GM18907 (cell line): ENCODE data around the gene TBX4.

ENCODE experiments used
- ATAC-seq: cut with Tn5 transposase; IDR thresholded peaks from one replicate; pipeline ENCODE4 v1.9.1; 2021; ENCODE audit warnings: mild to moderate bottlenecking, moderate library complexity; ENCODE audit not compliant: unreplicated experiment

The TBX4 gene

GRCh38 chr17:61453566-61454380, 1.6 kb downstream of the TBX4 start:
- ATAC-seq = no peak

GRCh38 chr17:61454381-61455323, 2.4 kb downstream of the TBX4 start:
- no peak for ATAC-seq

- ATAC-seq = no peak
Observed at GRCh38 chr17:61455324-61456060, 3.3 kb downstream of the TBX4 start.

- ATAC-seq = no peak
Observed at GRCh38 chr17:61456061-61456681, 3.9 kb downstream of the TBX4 start.

- ATAC-seq = no peak
Observed at GRCh38 chr17:61456688-61457225, 4.5 kb downstream of the TBX4 start.

- ATAC-seq = no peak
Observed at GRCh38 chr17:61457226-61457983, 5.2 kb downstream of the TBX4 start.

GRCh38 chr17:61458000-61458399, 5.8 kb downstream of the TBX4 start:
- no peak for ATAC-seq

GRCh38 chr17:61458421-61459141, 6.4 kb downstream of the TBX4 start:
- no peak for ATAC-seq

- no peak for ATAC-seq
Observed at GRCh38 chr17:61459142-61459809, 7.1 kb downstream of the TBX4 start.

GRCh38 chr17:61459939-61460718, 7.9 kb downstream of the TBX4 start:
- no peak for ATAC-seq

GRCh38 chr17:61460796-61461585, 8.8 kb downstream of the TBX4 start:
- no peak for ATAC-seq

- ATAC-seq = no peak
Observed at GRCh38 chr17:61461586-61461966, 9.4 kb downstream of the TBX4 start.

GRCh38 chr17:61461967-61462718, 9.9 kb downstream of the TBX4 start:
- ATAC-seq = no peak

GRCh38 chr17:61462719-61463315, 10.6 kb downstream of the TBX4 start:
- no peak for ATAC-seq

GRCh38 chr17:61463316-61464129, 11.3 kb downstream of the TBX4 start:
- ATAC-seq = no peak
